SW480 (cell line): ENCODE results near the gene ASCC2.

Source experiments
- DNase-seq: peaks from one replicate; pipeline ENCODE4 v3.0.0-alpha.2; 2016; ENCODE audit warnings: low spot score

Gene ASCC2

DNA sequence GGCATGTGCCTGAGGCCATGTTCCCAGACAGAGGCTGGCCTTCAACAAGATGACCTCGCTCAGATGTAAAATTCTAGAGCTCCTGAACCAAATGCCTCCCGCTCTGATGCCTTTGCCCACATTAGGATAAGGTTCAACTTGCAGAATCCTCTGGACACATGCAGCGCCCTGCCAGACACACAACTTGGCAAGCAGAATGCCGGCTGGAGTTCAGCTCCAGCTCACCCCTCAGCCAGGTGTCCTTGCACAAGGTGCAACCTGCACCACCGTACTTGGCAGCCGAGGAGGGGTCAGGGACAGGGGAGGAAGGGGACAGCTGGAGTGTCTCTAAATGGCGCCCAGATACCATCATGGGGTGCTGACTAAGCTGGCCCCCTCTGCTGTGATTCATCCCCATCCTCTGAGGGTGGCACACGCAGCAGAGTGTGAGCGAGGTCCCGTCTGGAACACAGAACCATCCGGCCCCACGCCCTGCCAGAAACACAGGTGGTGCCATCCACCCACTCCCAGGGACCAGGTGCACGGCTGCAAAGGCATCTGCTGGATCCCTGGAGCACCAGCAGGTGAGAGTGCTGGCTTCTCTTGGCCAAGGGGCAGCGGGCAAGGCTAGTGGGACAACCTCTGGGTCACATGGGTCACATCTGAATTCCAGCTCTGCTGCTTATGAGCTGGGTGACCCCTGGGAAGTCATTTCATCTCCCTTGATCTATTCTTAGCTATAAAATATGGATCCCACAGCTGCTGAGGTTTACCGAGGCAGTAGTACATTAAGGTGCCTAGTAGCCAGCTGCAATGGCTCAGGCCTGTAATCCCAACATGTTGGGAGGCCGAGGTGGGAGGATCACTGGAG, 84.0 kb downstream of the ASCC2 start:
- DNase-seq, result no peak

DNA sequence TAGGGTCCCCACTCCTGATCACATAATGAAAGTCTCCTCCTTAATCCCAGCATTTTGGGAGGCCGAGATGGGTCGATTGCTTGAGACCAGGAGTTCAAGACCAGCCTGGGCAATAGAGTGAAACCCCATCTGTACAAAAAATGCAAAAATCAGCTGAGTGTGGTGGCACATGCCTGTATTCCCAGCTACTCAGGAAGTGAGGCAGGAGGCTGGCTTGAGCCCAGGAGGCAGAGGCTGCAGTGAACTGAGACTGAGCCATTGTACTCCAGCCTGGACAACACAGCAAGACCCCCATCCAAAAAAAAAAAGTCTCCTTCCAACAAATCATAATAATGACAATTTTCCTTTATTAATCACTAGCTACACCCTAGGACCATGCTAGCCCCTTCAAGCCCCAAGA, 86.4 kb downstream of the ASCC2 start:
- no peak for DNase-seq

DNA sequence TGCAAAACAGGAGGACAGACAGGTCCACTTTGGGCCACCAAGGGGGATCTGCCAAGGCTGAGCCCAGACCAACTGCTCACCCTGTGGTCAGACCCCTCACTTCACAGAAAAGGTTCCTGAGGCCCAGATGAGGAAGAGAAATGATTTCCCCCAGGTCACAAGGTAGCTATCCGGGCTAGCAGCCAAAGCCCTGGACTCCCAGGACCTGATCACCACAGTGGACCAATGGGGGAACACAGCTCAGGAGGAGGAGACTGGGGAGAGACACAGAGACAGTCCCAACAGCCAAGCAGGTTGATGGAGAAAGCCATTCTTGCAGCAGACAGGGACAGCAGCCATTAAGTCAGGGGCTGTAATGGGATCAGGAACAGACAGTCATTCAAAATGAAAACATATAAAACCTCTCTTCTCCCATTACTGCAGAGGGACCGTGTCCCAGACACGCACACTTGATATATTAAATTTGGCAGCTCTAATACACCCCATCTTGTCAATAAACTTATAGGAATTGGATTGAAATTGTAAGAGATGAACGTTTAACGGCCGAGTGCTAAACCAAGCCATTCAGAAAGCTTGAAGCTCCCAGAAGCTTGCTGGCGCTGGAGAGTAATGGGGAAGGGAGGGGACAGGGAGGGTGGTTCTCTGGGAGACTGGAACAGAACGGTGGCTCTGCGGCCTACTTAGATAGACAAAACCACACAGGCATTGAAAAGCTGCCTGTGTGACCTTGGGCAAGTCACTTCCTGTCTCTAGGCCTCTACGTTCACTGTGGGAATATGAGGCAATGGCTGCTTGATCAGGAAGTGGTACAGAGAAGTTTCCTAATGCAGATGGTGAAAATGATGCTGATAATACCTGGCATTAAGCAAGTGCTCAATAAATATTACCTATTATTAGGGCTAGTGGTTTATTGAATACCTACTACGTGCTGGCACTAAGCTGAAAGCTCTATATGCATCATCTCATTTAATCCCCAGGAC, 87.2 kb downstream of the ASCC2 start:
- no peak for DNase-seq

DNA sequence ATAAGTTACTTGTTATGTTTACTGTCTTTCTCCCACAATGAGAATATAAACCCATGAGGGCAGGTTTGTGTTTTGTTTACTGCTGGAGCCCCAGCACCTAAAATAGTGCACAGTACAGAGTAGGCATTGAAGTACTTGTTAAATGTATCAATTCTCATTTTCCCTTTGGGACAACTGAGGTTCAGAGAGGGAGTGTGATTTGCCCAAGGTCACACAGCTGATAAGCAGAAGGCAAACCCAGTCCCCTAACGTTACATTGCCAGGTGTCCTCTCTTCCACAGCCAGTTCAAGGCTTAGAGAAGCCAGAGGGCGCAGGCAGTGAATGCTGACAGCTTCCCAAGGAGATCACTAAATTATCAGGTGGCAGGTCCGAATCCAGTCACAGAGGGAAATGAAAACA, 88.0 kb downstream of the ASCC2 start:
- DNase-seq, result no peak

DNA sequence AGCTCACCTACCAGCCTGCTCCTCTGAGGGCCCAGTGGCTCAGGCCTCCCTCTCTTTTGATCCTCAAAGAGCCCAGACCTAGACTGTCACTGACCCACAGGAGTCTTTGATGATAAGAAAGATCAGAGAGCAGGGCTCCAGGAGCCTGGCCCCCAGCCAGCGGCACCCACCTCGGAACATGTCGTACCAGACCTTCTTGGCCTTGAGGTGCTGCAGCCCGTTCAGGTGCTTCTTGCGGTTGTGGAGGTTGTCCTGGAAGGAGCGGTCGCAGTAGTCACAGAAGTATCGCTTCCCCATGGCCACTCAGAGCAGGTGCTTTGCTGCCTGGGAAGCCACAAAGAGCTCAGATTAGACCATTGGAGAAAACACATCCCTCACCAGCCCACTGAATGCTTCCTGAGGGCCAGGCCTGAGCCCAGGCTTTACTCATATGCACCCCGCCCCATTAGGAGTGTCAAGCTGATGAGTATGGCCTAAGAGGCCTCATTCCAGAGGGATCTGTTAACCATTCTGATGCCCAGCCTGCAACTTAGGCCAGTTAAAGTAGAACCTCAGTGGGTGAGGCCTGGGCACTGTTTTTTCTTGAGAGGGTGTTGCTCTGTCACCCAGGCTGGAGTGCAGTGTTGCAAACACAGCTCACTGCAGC, 89.7 kb downstream of the ASCC2 start:
- DNase-seq, result peak; percentile 42

DNA sequence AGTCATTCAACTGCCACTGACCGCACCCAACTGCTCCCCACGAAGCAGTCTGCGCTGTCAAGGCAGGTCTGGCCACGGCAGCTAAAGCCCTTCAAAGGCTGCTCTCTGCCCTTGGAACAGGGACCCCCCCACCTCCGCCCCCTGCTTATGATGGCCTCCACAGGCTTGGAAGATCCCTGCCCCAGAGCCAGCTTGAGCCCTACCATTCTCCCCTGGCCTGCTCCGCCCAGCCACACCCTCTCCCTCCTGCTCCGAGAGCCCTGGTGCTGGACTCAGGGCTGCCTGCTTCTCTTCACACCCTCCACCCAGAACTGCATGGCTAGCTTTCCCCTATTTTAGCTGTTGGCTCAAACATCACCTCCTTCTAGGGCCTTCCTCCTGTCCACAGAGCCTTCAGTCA, 90.2 kb downstream of the ASCC2 start:
- DNase-seq, result no peak

DNA sequence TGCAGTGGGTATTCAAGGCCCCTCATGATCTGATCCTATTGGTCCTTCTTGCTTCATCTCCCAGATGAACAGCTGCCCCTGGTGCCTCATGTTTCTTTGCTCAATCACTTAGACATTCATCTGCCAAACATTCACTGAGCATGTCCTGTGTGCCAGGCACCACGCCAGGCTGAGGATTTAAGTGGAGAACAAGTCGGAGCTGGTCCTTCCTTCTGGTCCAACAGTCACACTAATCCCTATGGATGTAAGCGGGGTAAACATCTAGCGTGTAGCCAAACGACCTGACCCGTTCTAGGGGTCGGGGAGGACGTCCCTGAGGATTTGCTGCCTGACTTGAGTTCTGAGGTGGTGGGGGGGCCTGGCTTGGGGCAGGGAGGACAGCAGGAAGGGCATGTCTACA, 93.2 kb downstream of the ASCC2 start:
- no peak for DNase-seq

DNA sequence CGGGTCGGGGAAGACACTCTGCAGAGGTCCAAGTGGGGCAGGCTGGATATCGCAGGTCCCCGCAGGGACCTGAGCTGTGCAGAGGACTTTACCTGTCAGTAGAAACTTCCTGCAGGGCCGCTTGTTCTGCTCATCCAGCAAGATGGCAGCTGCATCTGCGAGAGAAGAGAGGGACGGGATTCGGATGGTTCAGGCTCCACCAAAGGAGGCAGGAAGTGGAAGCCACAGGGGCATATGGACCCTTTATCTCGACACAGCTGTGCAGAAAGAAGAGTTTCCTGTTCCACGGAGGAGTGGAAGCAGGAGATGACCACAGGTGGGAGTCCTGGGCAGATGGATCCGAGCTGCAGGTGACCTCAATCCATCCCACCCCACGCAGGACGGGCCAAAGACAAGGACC, 95.7 kb downstream of the ASCC2 start:
- DNase-seq, result no peak

DNA sequence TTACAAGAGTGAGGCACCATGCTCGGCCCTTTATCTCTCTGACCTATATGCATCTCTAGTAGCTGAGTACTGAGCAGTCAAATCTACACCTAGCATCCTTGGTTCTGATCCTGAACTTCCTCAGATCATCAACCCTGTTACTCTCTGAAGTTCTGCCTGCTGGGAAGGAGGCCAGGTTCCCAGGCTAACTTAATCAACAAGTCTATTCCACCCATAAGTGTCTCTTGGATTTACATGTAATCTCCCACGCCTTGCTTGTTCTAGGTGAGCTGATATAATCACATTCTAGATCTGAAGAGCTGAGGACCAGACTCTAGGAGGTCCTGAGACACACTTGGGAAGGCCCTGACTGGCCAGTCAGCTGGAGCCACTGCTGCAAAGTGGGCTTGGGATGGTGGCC, 96.1 kb downstream of the ASCC2 start:
- DNase-seq, result no peak

DNA sequence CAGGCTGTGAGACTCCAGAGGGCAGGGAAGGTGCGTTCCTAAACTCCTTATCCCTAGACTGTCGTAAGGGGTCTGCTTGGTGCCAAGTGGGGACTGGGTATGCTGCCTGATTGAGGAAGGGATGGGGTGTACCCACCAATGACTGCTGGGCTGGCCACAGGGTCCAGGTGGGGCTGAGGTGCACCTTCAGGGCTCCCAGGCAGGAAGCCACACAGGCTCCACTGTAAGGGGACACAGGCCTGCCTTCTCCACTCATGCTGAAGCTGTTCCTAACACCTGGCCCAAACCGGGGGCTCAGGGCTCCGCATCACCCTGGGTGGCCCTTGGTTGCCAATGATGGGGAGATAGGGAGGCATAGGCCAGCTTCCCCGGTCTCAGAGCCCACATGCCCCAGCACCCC, 97.9 kb downstream of the ASCC2 start:
- DNase-seq, result no peak

DNA sequence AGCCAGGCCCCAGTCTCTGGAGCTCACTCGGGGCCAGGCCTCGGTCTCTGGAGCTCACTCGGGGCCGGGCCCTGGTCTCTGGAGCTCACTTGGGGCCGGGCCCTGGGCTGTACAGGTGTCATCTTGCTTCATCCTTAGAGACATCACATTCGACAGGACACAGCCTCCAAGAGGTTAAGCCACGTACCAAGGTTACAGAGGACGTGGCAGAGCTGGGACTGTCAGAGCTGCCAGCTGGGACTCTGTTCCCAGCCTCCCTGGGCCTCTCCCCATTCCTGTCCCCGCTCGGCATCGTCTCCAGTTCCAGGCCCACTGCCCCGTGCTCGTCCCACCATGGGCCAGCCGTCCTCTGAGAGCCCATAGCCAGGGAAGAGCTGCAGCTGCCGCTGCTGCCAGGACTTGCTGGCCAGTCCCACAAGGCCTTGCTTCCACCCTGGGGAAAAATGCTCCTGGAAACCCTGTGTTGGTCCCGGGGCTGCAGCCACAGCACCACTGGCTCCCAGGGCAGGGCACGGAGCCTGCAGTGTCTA, 98.7 kb downstream of the ASCC2 start:
- no peak for DNase-seq
